Subcutaneous abdominal adipose tissue (tissue), 5 donors: Measurements from ENCODE around the gene FER.

Experiments used
- H3K27ac ChIP-seq: one replicate; pipeline ENCODE4 v1.7.0; 2013; ENCODE audit warnings: low read depth, mild to moderate bottlenecking, inconsistent platforms, low read length, moderate library complexity
- H3K27me3 ChIP-seq, 5 donors: one replicate each; pipeline ENCODE4 v1.7.0; 2013; ENCODE audit warnings: low read length in 5 of 5, inconsistent platforms in 1 of 5; ENCODE audit not compliant: control insufficient read depth in 5 of 5, insufficient read depth in 4 of 5
- H3K36me3 ChIP-seq, 5 donors: one replicate each; pipeline ENCODE4 v1.7.0; 2013; ENCODE audit warnings: low read length in 5 of 5; ENCODE audit not compliant: control insufficient read depth in 5 of 5, insufficient read depth in 5 of 5
- H3K4me1 ChIP-seq, 5 donors: one replicate each; pipeline ENCODE4 v1.7.0; 2013; ENCODE audit warnings: low read length in 5 of 5, mild to moderate bottlenecking in 3 of 5, moderate library complexity in 1 of 5; ENCODE audit not compliant: control insufficient read depth in 5 of 5, insufficient read depth in 5 of 5
- H3K4me3 ChIP-seq, 5 donors: one replicate each; pipeline ENCODE4 v1.7.0; 2013; ENCODE audit warnings: low read length in 5 of 5, low read depth in 1 of 5
- H3K9ac ChIP-seq, 5 donors: one replicate each; pipeline ENCODE4 v1.7.0; 2013; ENCODE audit warnings: low read length in 5 of 5, mild to moderate bottlenecking in 4 of 5, moderate library complexity in 3 of 5
- H3K9me3 ChIP-seq, 5 donors: one replicate each; pipeline ENCODE4 v1.7.0; 2013; ENCODE audit warnings: low read length in 5 of 5; ENCODE audit not compliant: control insufficient read depth in 5 of 5
- donor health status: healthy.
- donor health status: healthy.
- donor health status: healthy.
- donor health status: healthy.
- donor health status: healthy.

FER gene

DNA sequence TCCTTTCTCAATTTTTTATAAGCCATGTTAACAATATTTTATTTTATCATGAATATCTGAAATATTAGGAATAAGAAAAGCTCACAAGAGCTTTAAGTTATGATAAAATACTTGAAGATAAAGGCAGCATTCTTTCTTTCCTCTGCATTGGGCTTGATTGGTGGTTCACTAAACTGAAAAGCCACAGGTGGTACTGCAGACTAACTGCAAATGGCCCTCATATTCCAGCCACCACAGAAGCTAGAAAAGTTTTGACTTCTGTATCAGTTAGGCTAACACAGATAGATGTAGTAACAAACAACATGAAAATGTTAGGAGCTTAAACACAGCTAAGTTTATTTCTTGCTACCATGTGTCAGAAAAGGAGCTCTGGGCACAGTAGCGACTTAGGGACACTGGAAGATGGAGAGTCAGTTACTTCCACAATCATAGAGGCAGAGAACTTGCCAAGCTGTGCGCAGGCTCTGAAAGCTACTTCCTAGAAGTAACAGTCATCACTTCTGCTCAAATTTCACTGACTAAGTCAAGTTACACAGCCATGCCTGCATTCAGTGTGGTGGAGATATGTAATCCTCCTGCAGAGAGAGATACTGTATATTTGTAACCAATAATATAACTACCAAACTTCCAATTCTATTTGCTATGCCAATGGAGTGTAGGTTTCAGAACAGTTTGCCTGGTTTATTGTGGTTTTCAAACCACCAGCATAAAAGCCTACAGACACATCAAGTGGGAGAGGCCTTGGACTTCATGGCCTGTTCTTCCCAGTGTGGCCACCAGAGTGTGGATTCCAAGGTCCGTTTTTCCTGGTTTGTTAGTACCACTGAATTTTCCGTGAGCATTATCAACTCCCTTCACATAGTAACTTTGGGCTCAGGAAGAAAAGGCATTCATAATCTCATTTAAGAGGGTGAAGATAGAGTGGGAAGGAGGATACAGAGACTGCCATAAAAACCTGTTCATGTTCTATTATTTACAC is 393.8 kb downstream of the FER start:
- H3K9me3 ChIP-seq, result no peaks in the 10 kb centered on the region
- H3K27me3 ChIP-seq, result no peaks in the 10 kb centered on the region
- H3K4me3 ChIP-seq, result no peak overlapping the region
- no peaks in the 10 kb centered on the region for H3K4me1 ChIP-seq
- peaks cover 0 to 2% (median 0%) of the 10 kb centered on the region in 5 donors for H3K36me3 ChIP-seq
- H3K9ac ChIP-seq, result no peak overlapping the region
- no peak overlapping the region for H3K27ac ChIP-seq

DNA sequence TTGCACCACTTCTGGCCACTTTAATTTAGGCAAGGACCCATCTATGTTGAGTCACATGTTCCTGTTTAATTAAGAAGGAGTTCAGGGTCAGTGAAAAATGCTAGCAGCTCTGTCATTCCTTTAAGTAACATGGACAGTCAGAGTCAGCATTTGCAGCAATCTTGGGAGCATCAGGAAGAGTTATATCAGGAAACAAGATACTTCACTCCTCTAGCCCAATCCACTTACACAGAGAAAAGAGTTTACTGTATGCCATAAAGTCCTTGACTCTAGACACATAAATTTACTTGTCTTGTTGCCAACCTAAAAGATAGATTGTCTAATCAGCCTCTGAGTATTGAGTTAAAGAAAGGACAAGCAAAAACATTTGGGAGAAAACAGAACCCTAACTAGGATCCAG is 395.3 kb downstream of the FER start:
- Histone ChIP-seq H3K4me1 (no peaks in the 10 kb centered on the region), H3K9me3 (no peaks in the 10 kb centered on the region), H3K9ac (no peak overlapping the region), H3K4me3 (no peak overlapping the region), H3K27me3 (no peaks in the 10 kb centered on the region), H3K36me3 (no peaks in the 10 kb centered on the region), H3K27ac (no peak overlapping the region)

DNA sequence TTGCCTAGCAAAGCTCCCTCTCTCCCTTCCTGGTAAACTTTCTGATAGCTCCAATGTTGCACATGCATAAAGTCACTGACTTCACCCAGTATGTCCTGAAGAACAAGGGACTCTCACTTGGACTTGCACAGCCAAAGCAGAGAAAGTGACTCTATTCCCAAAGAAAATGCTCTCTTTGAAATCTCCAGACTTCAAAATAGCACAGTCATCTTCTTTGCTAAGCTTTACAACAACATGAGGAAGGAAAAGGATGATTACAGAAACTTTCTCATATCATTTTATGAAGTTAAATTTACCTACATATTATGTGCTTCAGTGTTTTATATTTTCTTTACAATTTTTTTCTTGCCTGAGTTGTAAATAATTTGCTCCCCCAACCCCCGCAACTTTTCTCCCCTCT is 397.4 kb downstream of the FER start:
- Histone ChIP-seq H3K27me3 (no peaks in the 10 kb centered on the region), H3K4me3 (no peak overlapping the region), H3K9me3 (no peaks in the 10 kb centered on the region), H3K27ac (no peak overlapping the region), H3K4me1 (no peaks in the 10 kb centered on the region), H3K9ac (no peak overlapping the region), H3K36me3 (no peaks in the 10 kb centered on the region)

GRCh38 chr5:109146591-109146990 is 398.9 kb downstream of the FER start:
- H3K36me3 ChIP-seq, result no peaks in the 10 kb centered on the region
- H3K4me3 ChIP-seq, result no peak overlapping the region
- no peaks in the 10 kb centered on the region for H3K27me3 ChIP-seq
- H3K4me1 ChIP-seq, result no peaks in the 10 kb centered on the region
- H3K9me3 ChIP-seq, result no peaks in the 10 kb centered on the region
- no peak overlapping the region for H3K9ac ChIP-seq
- H3K27ac ChIP-seq, result no peak overlapping the region

GRCh38 chr5:109152565-109152964 is 404.9 kb downstream of the FER start:
- no peaks in the 10 kb centered on the region for H3K36me3 ChIP-seq
- H3K27me3 ChIP-seq, result no peaks in the 10 kb centered on the region
- no peaks in the 10 kb centered on the region for H3K4me1 ChIP-seq
- H3K27ac ChIP-seq, result no peak overlapping the region
- H3K4me3 ChIP-seq, result no peak overlapping the region
- H3K9ac ChIP-seq, result no peak overlapping the region
- H3K9me3 ChIP-seq, result no peaks in the 10 kb centered on the region

DNA sequence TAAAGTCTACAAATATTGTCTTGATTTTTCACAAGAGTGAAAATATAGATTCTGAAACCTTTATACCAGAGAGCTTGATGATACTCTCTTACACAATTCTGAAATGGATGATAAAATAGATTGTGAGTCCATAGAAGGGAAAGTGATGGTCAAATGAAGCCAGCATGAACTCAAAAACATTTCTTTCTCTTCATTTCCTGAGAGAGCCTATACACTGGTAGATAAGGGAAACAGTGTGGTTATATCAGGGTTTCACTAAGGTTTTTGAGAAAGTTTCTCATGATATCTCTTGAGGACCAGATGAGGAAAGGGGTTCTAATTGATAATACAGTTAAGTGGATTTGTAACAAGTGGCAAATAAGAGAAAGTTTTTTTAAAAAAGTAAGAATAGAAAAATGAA is 407.9 kb downstream of the FER start:
- H3K9ac ChIP-seq, result no peak overlapping the region
- no peak overlapping the region for H3K4me3 ChIP-seq
- no peaks in the 10 kb centered on the region for H3K4me1 ChIP-seq
- no peaks in the 10 kb centered on the region for H3K27me3 ChIP-seq
- H3K27ac ChIP-seq, result no peak overlapping the region
- H3K36me3 ChIP-seq, result no peaks in the 10 kb centered on the region
- H3K9me3 ChIP-seq, result no peaks in the 10 kb centered on the region

DNA sequence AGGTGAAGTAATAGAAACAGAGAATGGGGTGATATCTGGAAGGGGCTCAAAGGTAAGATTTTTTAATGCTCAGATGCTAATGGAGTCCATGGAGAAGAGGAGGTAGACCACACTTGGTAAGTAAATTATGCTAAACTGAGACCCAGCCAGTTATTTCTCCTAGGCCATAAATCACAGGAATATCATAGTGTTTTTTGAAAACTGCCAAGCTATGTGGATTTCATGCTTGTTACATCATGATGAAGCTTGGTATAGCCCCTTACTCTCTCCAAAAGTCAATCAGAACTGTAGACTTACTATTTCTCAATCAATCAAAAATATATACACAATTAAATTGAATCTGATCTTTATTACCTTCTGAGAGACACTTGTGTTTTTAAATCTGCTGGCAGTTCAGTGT is 409.2 kb downstream of the FER start:
- Histone ChIP-seq H3K4me1 (no peaks in the 10 kb centered on the region), H3K27me3 (no peaks in the 10 kb centered on the region)

DNA sequence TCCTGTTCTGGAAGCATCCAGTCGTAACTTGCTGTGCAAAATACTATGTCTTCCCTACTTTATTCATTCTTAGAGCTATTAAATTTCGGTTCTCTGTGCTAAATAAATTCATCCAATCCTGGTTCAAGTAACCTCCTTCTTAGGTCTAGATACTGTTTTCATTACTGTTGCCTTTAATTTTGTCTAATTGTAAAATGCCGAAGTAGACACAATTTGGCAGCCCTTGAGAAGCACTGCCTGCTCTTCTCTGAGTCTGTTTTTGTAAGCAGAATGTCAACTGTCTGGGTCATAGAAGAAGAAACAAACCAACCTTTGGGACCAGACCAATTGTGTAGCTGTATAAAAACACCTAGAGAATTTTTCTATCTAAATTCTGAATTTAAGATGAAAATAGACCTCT is 412.8 kb downstream of the FER start:
- no peak overlapping the region for H3K9ac ChIP-seq
- no peaks in the 10 kb centered on the region for H3K4me1 ChIP-seq
- H3K27me3 ChIP-seq, result no peaks in the 10 kb centered on the region
- no peak overlapping the region for H3K27ac ChIP-seq
- no peaks in the 10 kb centered on the region for H3K9me3 ChIP-seq
- H3K4me3 ChIP-seq, result no peak overlapping the region
- H3K36me3 ChIP-seq, result no peaks in the 10 kb centered on the region

More for the DNA sequence above, 409.2 kb downstream of the FER start:
- Histone ChIP-seq H3K9ac (no peak overlapping the region), H3K27ac (no peak overlapping the region), H3K9me3 (no peaks in the 10 kb centered on the region), H3K4me3 (no peak overlapping the region), H3K36me3 (no peaks in the 10 kb centered on the region)

DNA sequence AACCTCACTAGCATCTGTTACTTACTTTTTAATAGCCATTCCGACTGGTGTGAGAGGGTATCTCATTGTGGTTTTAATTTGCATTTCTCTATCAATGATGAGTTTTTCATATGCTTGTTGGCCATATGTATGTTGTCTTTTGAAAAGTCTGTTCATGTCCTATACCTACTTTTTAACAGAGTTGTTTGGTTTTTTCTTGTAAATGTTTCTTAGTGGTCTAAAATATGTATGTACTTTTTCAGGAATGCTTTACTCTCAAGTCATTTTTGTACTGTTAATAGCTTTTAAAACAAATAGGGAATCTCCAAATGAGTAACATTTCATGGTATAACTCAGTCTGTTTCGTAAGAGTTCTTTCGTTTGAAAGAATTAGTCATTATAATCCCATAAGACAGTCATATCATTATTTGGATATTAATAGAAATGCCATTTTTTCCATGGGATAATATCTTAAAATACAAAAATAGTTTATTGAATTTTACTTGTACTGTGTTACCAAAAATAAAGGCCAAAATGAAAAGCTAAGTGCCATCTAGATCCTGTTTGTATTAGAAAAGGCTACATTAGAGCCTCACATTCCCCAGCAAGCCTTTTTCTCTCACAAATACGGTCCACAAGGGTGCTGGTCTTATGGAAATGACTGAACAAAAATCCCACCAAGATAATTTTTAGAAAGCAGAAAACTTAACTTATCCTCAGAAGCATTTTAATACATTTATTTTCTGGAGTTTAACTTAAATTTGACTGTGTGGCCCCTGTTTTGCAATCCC is 414.4 kb downstream of the FER start:
- H3K4me1 ChIP-seq, result no peaks in the 10 kb centered on the region
- H3K9ac ChIP-seq, result no peak overlapping the region
- H3K9me3 ChIP-seq, result no peaks in the 10 kb centered on the region
- H3K4me3 ChIP-seq, result no peak overlapping the region
- no peaks in the 10 kb centered on the region for H3K36me3 ChIP-seq
- no peaks in the 10 kb centered on the region for H3K27me3 ChIP-seq
- peak overlapping the region; percentile 8 for H3K27ac ChIP-seq

DNA sequence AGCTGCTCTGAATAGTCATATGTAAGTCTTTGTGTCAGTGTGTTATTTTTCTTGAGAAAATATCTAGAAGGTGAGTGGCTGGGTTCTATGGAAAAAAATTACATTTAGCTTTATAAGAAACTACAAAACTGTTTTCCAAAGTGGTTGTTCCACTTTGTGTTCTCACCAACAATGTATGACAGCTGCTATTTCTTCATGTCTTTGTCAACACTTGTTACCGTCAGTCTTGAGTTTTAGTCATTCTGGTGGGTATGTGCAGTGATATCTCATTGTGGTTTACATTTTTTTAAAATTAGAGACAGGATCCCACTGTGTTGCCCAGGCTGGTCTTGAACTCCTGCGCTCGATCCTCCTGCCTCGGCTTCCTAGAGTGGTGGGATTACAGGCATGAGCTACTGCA is 415.6 kb downstream of the FER start:
- no peak overlapping the region for H3K4me3 ChIP-seq
- no peak overlapping the region for H3K27ac ChIP-seq
- H3K4me1 ChIP-seq, result no peaks in the 10 kb centered on the region
- H3K9me3 ChIP-seq, result no peaks in the 10 kb centered on the region
- no peaks in the 10 kb centered on the region for H3K27me3 ChIP-seq
- no peaks in the 10 kb centered on the region for H3K36me3 ChIP-seq
- no peak overlapping the region for H3K9ac ChIP-seq
